K562 (cell line): ENCODE data around the gene CFL1. TPM values are rescaled to one million over a fixed set of nuclear protein-coding genes. Genes with fewer than 3 reads are reported as not detected.

Experiments
- BRCA1 ChIP-seq, 2 experiments: fragments of 450-650 bp in 1 of 2; sonication (generic) in 1 of 2; formaldehyde crosslinking in 1 of 2; IDR thresholded peaks; 2 replicates each; pipeline versions ENCODE4 v1.5.0 to v1.6.1; 2017 to 2020; ENCODE audit warnings: mild to moderate bottlenecking in 1 of 2, missing genetic modification reagents in 1 of 2
- E2F8 ChIP-seq: fragments of 450-650 bp; IDR thresholded peaks from 2 replicates; pipeline ENCODE4 v1.7.1; 2018; ENCODE audit warnings: mild to moderate bottlenecking, low read depth; ENCODE audit not compliant: partially characterized antibody
- FOXK1 ChIP-seq: sonication (generic); formaldehyde crosslinking; IDR thresholded peaks from 2 replicates; pipeline ENCODE4 v1.8.0; 2022; ENCODE audit warnings: missing genetic modification reagents, mild to moderate bottlenecking, borderline replicate concordance
- HNRNPH1 ChIP-seq: fragments of 200-400 bp; formaldehyde crosslinking; optimal IDR thresholded peaks from 2 replicates; pipeline ENCODE3; 2017; ENCODE audit warnings: low read depth, mild to moderate bottlenecking, low read length, moderate library complexity
- MXI1 ChIP-seq: IDR thresholded peaks from 2 replicates; pipeline ENCODE4 v1.6.1; 2011; ENCODE audit warnings: low read depth, mild to moderate bottlenecking, improper control_type of control experiment, low read length
- NCOR1 ChIP-seq: fragments of 450-650 bp; IDR thresholded peaks from 2 replicates; pipeline ENCODE4 v1.6.1; 2016; ENCODE audit warnings: mild to moderate bottlenecking, moderate library complexity
- SMARCC2 ChIP-seq: fragments of 450-650 bp; IDR thresholded peaks from 2 replicates; pipeline ENCODE4 v1.6.1; 2017; ENCODE audit warnings: antibody characterized with exemption, moderate library complexity, mild to moderate bottlenecking, low read depth
- SUPT5H ChIP-seq: fragments of 450-650 bp; IDR thresholded peaks from 2 replicates; pipeline ENCODE4 v1.6.1; 2016
- TFAM ChIP-seq: fragments of 250-450 bp; sonication (Bioruptor Pico); conservative IDR thresholded peaks from 2 replicates; pipeline ENCODE4 v1.5.0; 2021; ENCODE audit warnings: mild to moderate bottlenecking, moderate library complexity
- TFE3 ChIP-seq: fragments of 450-650 bp; formaldehyde crosslinking; IDR thresholded peaks from 2 replicates; pipeline ENCODE4 v1.4.0; 2020; ENCODE audit warnings: mild to moderate bottlenecking, mixed read lengths
- TOE1 ChIP-seq, 2 experiments: fragments of 450-650 bp in 1 of 2; sonication (generic) in 1 of 2; formaldehyde crosslinking in 1 of 2; IDR thresholded peaks; 2 replicates each; pipeline versions ENCODE4 v1.7.1 to v1.8.0; 2016 to 2022; ENCODE audit warnings: borderline replicate concordance in 2 of 2, mild to moderate bottlenecking in 2 of 2, antibody characterized with exemption in 1 of 2, inconsistent platforms in 1 of 2, low read depth in 1 of 2, missing genetic modification reagents in 1 of 2, moderate library complexity in 1 of 2
- ZBTB9 ChIP-seq: fragments of 450-650 bp; formaldehyde crosslinking; IDR thresholded peaks from 2 replicates; pipeline ENCODE4 v1.4.0; 2020; ENCODE audit warnings: mild to moderate bottlenecking, moderate library complexity
- ZMIZ1 ChIP-seq, 2 experiments: fragments of 150-350 bp in 1 of 2; IDR thresholded peaks; 2 replicates each; pipeline ENCODE4 v1.6.1; 2012 to 2016; ENCODE audit warnings: low read depth in 2 of 2, low read length in 2 of 2, mild to moderate bottlenecking in 1 of 2, moderate library complexity in 1 of 2
- polyA plus RNA-seq, 8 experiments: library from polyadenylated mRNA; depleted of rRNA in 4 of 8; stranded (reverse) in 5 of 8; unstranded in 3 of 8; fragments of >200 nt; fragmentation: Nextera tagmentation in 2 of 8; fragmentation: Illumina TruSeq in 1 of 8; extraction: Ambion mirVana in 2 of 8; extraction: Trizol in 1 of 8; gene quantifications; 2 replicates each; pipeline versions ENCODE4 v1.2.1 to v1.2.3, GENCODE V29; 2011 to 2014; ENCODE audit warnings: inconsistent platforms in 1 of 8, missing spikeins in 1 of 8
- total RNA-seq, 7 experiments: library from RNA; depleted of rRNA in 6 of 7; stranded (reverse); fragments of >200 nt in 6 of 7; fragmentation: Illumina TruSeq in 2 of 7; extraction: Trizol in 2 of 7; gene quantifications; 2 replicates each; pipeline versions ENCODE4 v1.2.1 to v1.2.3, GENCODE V29; 2011 to 2021; ENCODE audit warnings: low replicate concordance in 1 of 7

CFL1 gene
- total and polyA plus RNA-seq, 9 of the 15 experiments (the other 6 are each of a cell fraction or from before 2014, with no cell fraction given): 105 to 1,101 (median 859) TPM

GRCh38 chr11:65856689-65857499 is 1.1 kb downstream of the CFL1 start (continued):
- TF ChIP-seq SMARCC2 (no peak), ZMIZ1 (IDR thresholded peaks at IDR 0.05; ENCODE audit: low read depth in 2 of 2, low read length in 2 of 2) (0 out of 4 replicates have a peak, but pooled peaks of 1 of the 2 experiments have one; percentile 3), HNRNPH1 (no peak), SUPT5H (peak; percentile 60), BRCA1 (IDR thresholded peaks at IDR 0.05) (no peak), BRCA1 (CRISPR knock-in tag; IDR thresholded peaks at IDR 0.05) (0 out of 2 replicates have a peak, but pooled peaks have one; percentile 17), NCOR1 (no peak), TFE3 (CRISPR knock-in tag) (peak; percentile 93), TOE1 (IDR thresholded peaks at IDR 0.05; ENCODE audit: borderline replicate concordance) (peak; percentile 92), TOE1 (CRISPR knock-in tag; IDR thresholded peaks at IDR 0.05; ENCODE audit: borderline replicate concordance, low read depth) (peak; percentile 14; the same call in 1 of the 2 replicates), E2F8 (peak; percentile 61), FOXK1 (CRISPR knock-in tag) (peak; percentile 79; the same call in 1 of the 2 replicates), MXI1 (peak; percentile 77; the same call in 1 of the 2 replicates), ZBTB9 (CRISPR knock-in tag) (peak; percentile 51; the same call in 1 of the 2 replicates), TFAM (no peak)
